ENCODE data around the gene RAP1GAP2.
"Not testable (repeated sequence)": the region's sequence is repeated elsewhere in the genome, so short reads cannot be mapped to it uniquely, and the experiment has no call there.

The RAP1GAP2 gene

GRCh38 chr17:2883544-2884213, 87.4 kb downstream of the RAP1GAP2 start:
- H3K27ac ChIP-seq: no peak overlapping the region
- in situ Hi-C loops (cut with HindIII; ENCODE audit: low pct_ligation_motif_present, low sequenced_read_pairs): no loop called here
- no peak for TF ChIP-seq CTCF (IDR thresholded peaks at IDR 0.05; ENCODE audit: low read depth, low read length, missing control alignments)
- H3K4me3 ChIP-seq (ENCODE audit: low read depth, low read length): no peak overlapping the region
- no peaks in the 10 kb centered on the region for H3K27me3 ChIP-seq (replicated peaks)
- no peaks in the 10 kb centered on the region for H3K36me3 ChIP-seq (replicated peaks)
- peak; percentile 59 for DNase-seq

GRCh38 chr17:2885733-2886132, 89.5 kb downstream of the RAP1GAP2 start:
- DNase-seq: no peak
- H3K27ac ChIP-seq: no peak overlapping the region
- no peaks in the 10 kb centered on the region for H3K36me3 ChIP-seq (replicated peaks)
- H3K4me3 ChIP-seq (ENCODE audit: low read depth, low read length): no peak overlapping the region
- TF ChIP-seq CTCF (IDR thresholded peaks at IDR 0.05; ENCODE audit: low read depth, low read length, missing control alignments): no peak
- in situ Hi-C loops (cut with HindIII; ENCODE audit: low pct_ligation_motif_present, low sequenced_read_pairs): no loop called here
- H3K27me3 ChIP-seq (replicated peaks): no peaks in the 10 kb centered on the region

- in situ Hi-C loops (cut with HindIII; ENCODE audit: low pct_ligation_motif_present, low sequenced_read_pairs): no loop called here
- Histone ChIP-seq H3K36me3 (replicated peaks) (no peaks in the 10 kb centered on the region), H3K27me3 (replicated peaks) (no peaks in the 10 kb centered on the region), H3K27ac (no peak overlapping the region), H3K4me3 (ENCODE audit: low read depth, low read length) (no peak overlapping the region)
- no peak for DNase-seq
- no peak for TF ChIP-seq CTCF (IDR thresholded peaks at IDR 0.05; ENCODE audit: low read depth, low read length, missing control alignments)
Measured at GRCh38 chr17:2888326-2888725, 92.1 kb downstream of the RAP1GAP2 start.

GRCh38 chr17:2889256-2889655, 93.0 kb downstream of the RAP1GAP2 start:
- no peak for DNase-seq
- Histone ChIP-seq H3K27me3 (replicated peaks) (no peaks in the 10 kb centered on the region), H3K27ac (no peak overlapping the region), H3K36me3 (replicated peaks) (no peaks in the 10 kb centered on the region), H3K4me3 (ENCODE audit: low read depth, low read length) (no peak overlapping the region)
- in situ Hi-C loops (cut with HindIII; ENCODE audit: low pct_ligation_motif_present, low sequenced_read_pairs): no loop called here
- TF ChIP-seq CTCF (IDR thresholded peaks at IDR 0.05; ENCODE audit: low read depth, low read length, missing control alignments): no peak

- in situ Hi-C loops (cut with HindIII; ENCODE audit: low pct_ligation_motif_present, low sequenced_read_pairs); H3K4me3 ChIP-seq (ENCODE audit: low read depth, low read length); H3K27ac ChIP-seq; H3K36me3 ChIP-seq (replicated peaks); H3K27me3 ChIP-seq (replicated peaks); DNase-seq: not testable (repeated sequence)
Measured at GRCh38 chr17:2890778-2891177, 94.5 kb downstream of the RAP1GAP2 start.

- no peak for TF ChIP-seq CTCF (IDR thresholded peaks at IDR 0.05; ENCODE audit: low read depth, low read length, missing control alignments)
- no peak overlapping the region for H3K27ac ChIP-seq
- DNase-seq: peak; percentile 75
Measured at GRCh38 chr17:2892305-2892971, 96.2 kb downstream of the RAP1GAP2 start.

More at GRCh38 chr17:2892305-2892971, 96.2 kb downstream of the RAP1GAP2 start:
- H3K4me3 ChIP-seq (ENCODE audit: low read depth, low read length): no peak overlapping the region
- H3K36me3 ChIP-seq (replicated peaks): no peaks in the 10 kb centered on the region
- H3K27me3 ChIP-seq (replicated peaks): no peaks in the 10 kb centered on the region
- in situ Hi-C loops (cut with HindIII; ENCODE audit: low pct_ligation_motif_present, low sequenced_read_pairs): no loop called here
